ENCODE measurements around the gene SHISA7.

The SHISA7 gene

DNA sequence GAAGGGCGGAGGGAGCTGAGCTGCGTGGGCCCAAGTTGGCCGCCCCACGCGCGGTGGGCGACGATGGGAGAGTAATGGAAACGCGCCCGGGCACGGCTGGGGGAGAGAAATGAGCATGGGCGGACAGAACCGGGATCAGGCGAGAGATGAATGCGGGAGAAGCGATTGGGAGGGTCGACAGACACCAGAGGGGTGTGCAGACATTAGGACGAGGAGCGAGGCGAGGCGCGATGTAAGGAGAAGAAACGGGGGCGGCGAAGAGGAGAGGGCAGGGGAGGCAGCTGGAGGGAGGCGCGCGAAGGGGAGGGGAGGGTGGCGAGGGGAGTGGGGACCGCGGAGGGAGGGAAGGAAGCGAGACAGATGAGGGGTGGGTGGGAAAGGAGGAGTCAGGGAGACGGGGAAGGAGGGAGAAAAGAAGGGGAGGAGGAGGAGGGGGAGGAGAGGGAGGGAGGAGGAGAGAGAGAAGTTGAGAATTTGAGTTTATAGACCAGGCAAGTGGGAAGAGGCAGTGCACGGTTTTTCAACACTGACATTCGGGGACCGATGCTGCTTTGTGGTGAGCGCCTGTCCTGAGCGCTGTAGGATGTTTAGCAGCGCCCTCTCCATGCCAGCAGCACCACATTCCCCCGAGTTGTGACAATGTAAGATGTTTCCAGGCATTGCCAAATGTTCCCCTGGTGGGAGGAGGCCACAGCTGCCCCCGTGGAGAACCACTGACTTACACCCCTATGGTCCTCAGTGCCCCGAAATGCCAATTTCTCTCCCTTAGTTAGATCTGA is at the start of gene SHISA7:
Gene SHISA7 (minus strand): TSS at position 256 of the 779 bp plus-strand sequence. CDS start 437 bp downstream, outside the sequence.
- Histone ChIP-seq H3K27me3 (peaks cover 96% of the 10 kb centered on the region), H3K4me3 (no peak within 1 kb of the TSS), H3K9ac (no peak within 1 kb of the TSS), H4K20me1 (peaks cover 20% of the 10 kb centered on the region; the same call in 1 of the 2 replicates), H3K27ac (no peak within 1 kb of the TSS), H3K9me3 (0 out of 2 replicates have a peak, but pooled peaks cover 7% of the 10 kb centered on the region), H3K4me1 (peaks cover 13% of the 10 kb centered on the region; the same call in 1 of the 2 replicates), H3K4me2 (no peak within 1 kb of the TSS), H3K36me3 (no peaks in the 10 kb centered on the region)
- TF ChIP-seq Cebpa-rat (IDR thresholded peaks at IDR 0.05): no peak

GRCh38 chr19:55492362-55492944 is 49.4 kb upstream of the SHISA7 start:
- H3K4me1 ChIP-seq: peaks cover 39% of the 10 kb centered on the region
- no peak overlapping the region for H3K27ac ChIP-seq
- no peaks in the 10 kb centered on the region for H3K9me3 ChIP-seq
- TF ChIP-seq Cebpa-rat (IDR thresholded peaks at IDR 0.05): no peak
- no peak overlapping the region for H3K4me2 ChIP-seq
- H3K27me3 ChIP-seq: no peaks in the 10 kb centered on the region
- H3K4me3 ChIP-seq: no peak overlapping the region
- no peaks in the 10 kb centered on the region for H3K36me3 ChIP-seq
- no peaks in the 10 kb centered on the region for H4K20me1 ChIP-seq
- no peak overlapping the region for H3K9ac ChIP-seq

DNA sequence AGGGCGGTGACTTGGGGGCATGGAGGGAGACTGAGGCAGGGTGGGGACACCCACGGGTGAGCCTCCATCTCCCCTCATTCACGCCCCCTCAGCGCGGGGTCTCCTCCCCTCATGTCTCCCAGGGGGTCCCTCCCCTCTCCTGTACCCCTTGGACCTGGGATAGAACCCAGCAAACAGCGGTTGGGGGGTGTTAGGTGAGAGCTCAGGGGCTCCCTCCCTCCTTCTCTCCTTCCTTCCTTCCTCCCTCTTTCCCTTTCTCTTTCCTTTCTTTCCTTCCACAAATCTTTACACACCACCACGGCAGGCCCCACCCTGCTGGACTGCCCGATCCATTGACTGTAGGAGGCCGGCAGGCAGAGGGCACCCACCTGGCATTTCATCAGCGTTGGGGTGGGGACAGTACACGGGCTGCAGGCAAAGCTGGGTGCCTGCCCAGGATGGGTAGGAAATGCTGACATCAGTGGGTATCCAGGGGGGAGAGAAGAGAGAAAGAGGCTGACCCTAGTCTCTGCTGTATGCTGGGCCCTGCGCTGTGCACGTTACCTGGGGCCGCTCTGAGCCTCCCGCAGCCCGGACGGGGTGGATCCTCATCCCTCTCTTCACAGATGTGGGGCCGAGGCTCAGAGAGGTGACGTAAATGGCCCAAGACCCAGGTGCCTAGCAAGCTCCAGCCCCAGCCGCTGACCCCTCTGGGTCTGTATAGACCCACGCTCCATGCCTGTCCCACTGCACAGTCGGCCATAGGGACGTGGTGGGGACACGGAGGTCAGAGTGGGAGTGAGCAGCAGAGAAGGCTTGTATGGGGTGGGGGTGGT is 48.7 kb upstream of the SHISA7 start:
- H3K27ac ChIP-seq: no peak overlapping the region
- H3K4me3 ChIP-seq: no peak overlapping the region
- H4K20me1 ChIP-seq: no peaks in the 10 kb centered on the region; the same call in 1 of the 2 replicates
- TF ChIP-seq Cebpa-rat (IDR thresholded peaks at IDR 0.05): no peak
- H3K9ac ChIP-seq: no peak overlapping the region
- H3K4me1 ChIP-seq: peaks cover 46% of the 10 kb centered on the region
- H3K4me2 ChIP-seq: no peak overlapping the region
- no peaks in the 10 kb centered on the region for H3K36me3 ChIP-seq
- H3K27me3 ChIP-seq: no peaks in the 10 kb centered on the region
- no peaks in the 10 kb centered on the region for H3K9me3 ChIP-seq

GRCh38 chr19:55490478-55491432 is 47.7 kb upstream of the SHISA7 start:
- H3K4me1 ChIP-seq: peaks cover 56% of the 10 kb centered on the region
- H4K20me1 ChIP-seq: no peaks in the 10 kb centered on the region; the same call in 1 of the 2 replicates
- H3K4me3 ChIP-seq: no peak overlapping the region
- H3K9ac ChIP-seq: no peak overlapping the region
- H3K27ac ChIP-seq: no peak overlapping the region
- no peaks in the 10 kb centered on the region for H3K9me3 ChIP-seq
- H3K27me3 ChIP-seq: no peaks in the 10 kb centered on the region
- no peaks in the 10 kb centered on the region for H3K36me3 ChIP-seq
- 0 out of 2 replicates have a peak overlapping the region, but pooled peaks have one; percentile 57 for H3K4me2 ChIP-seq
- no peak for TF ChIP-seq Cebpa-rat (IDR thresholded peaks at IDR 0.05)

DNA sequence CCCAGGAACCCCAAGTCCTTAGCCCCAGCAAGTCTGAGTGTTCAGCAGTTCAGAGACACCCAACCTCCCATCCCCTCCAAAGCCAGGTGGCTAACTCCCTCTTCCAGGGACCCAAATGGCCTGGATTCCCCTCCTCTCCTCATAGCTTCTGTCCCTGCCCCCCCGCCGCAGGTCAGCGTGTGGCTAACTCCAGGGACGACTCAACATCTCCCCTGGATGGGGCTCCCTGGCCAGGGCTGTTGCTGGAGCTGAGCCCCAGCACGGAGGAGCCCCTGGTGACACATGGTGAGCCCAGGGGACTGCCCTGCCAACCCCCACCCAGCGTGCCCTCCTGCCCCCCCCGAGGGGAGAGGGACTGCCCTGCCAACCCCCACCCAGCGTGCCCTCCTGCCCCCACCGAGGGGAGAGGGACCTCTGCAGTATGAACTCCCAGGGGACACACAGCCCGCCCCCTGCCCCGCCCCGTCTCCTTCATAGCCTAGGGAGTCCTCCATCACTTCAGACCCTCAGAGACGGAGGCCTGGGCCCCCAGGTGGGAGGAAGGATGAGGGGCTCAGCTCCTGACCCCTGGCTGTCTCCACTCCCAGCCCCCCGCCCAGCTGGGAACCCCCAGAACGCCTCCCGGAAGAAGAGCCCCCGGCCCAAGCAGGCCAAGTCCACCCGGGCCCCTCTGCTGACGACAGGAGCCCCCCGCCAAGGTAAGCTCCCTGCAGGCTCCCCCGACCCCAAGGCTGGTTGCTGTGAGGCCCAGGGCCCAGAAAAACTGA is 46.8 kb upstream of the SHISA7 start:
- H3K27me3 ChIP-seq: no peaks in the 10 kb centered on the region
- H3K9me3 ChIP-seq: no peaks in the 10 kb centered on the region
- peaks cover 61% of the 10 kb centered on the region for H3K4me1 ChIP-seq
- H3K4me2 ChIP-seq: peak overlapping the region; percentile 57
- no peaks in the 10 kb centered on the region for H3K36me3 ChIP-seq
- H3K9ac ChIP-seq: 0 out of 2 replicates have a peak overlapping the region, but pooled peaks have one; percentile 45
- TF ChIP-seq Cebpa-rat (IDR thresholded peaks at IDR 0.05): no peak
- H3K27ac ChIP-seq: peak overlapping the region; percentile 30; the same call in 1 of the 2 replicates
- H3K4me3 ChIP-seq: no peak overlapping the region
- H4K20me1 ChIP-seq: no peaks in the 10 kb centered on the region; the same call in 1 of the 2 replicates

DNA sequence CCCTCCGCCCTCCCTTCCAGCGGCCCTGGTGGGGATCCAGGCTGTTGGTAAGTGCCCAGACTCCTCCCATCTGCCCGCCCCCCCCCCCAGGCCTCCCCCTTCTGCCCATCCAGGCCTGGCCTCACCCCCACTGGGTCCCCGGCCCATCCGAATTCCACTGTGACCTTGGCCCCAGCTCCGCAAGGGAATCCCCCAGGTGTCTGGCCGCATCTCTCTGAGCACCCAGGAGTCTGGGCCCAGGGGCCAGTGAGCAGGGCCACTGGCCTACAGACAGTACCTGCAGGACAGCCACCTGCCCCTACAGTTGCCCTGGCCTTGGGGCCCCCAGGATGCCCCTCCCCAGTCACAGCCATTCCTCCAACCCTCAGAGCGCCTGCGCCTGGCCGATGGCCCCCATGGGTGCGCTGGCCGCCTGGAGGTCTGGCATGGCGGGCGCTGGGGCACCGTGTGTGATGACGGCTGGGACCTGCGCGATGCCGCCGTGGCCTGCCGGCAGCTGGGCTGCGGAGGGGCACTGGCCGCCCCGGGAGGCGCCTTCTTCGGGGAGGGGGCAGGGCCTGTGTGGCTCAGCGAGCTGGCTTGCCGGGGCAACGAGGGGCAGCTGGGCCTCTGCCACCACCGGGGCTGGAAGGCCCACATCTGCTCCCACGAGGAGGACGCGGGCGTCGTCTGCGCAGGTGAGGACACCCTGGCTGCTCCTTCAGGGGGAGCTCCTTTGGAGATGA is 46.0 kb upstream of the SHISA7 start:
- TF ChIP-seq Cebpa-rat (IDR thresholded peaks at IDR 0.05): no peak
- H3K9me3 ChIP-seq: no peaks in the 10 kb centered on the region
- H3K36me3 ChIP-seq: no peaks in the 10 kb centered on the region
- no peaks in the 10 kb centered on the region; the same call in 1 of the 2 replicates for H4K20me1 ChIP-seq
- no peak overlapping the region for H3K4me3 ChIP-seq
- peaks cover 67% of the 10 kb centered on the region for H3K4me1 ChIP-seq
- H3K27me3 ChIP-seq: no peaks in the 10 kb centered on the region
- 0 out of 2 replicates have a peak overlapping the region, but pooled peaks have one; percentile 45 for H3K9ac ChIP-seq
- peak overlapping the region; percentile 62 for H3K4me2 ChIP-seq
- peak overlapping the region; percentile 30; the same call in 1 of the 2 replicates for H3K27ac ChIP-seq

GRCh38 chr19:55487924-55488687 is 45.0 kb upstream of the SHISA7 start, which contains the start of gene SSC5D:
Gene SSC5D (plus strand): TSS chr19:55488436. CDS start chr19:55488590, 154 bp downstream.
- H3K27ac ChIP-seq: peak within 1 kb of the TSS; percentile 87
- H4K20me1 ChIP-seq: no peaks in the 10 kb centered on the region; the same call in 1 of the 2 replicates
- H3K9ac ChIP-seq: peak within 1 kb of the TSS; percentile 85
- TF ChIP-seq Cebpa-rat (IDR thresholded peaks at IDR 0.05): no peak
- no peaks in the 10 kb centered on the region for H3K27me3 ChIP-seq
- no peaks in the 10 kb centered on the region for H3K9me3 ChIP-seq
- peaks cover 8% of the 10 kb centered on the region for H3K36me3 ChIP-seq
- peak within 1 kb of the TSS; percentile 96 for H3K4me2 ChIP-seq
- peaks cover 73% of the 10 kb centered on the region for H3K4me1 ChIP-seq
- peak within 1 kb of the TSS; percentile 42; the same call in 1 of the 2 replicates for H3K4me3 ChIP-seq

All from BLaER1 (cell line).